HS-27A (cell line): Measurements from ENCODE around the gene MACROD2.
"Not testable (repeated sequence)": the region's sequence is repeated elsewhere in the genome, so short reads cannot be mapped to it uniquely, and the experiment has no call there.

Source experiments
- DNase-seq: peaks from one replicate; pipeline ENCODE4 v3.0.0-alpha.2; 2012; ENCODE audit warnings: low read depth, missing footprints

Gene MACROD2

GRCh38 chr20:13995086-13995665 is at the start of gene MACROD2:
MACROD2 (plus strand) TSS chr20:13995516.
- DNase-seq: peak; percentile 51

- no peak for DNase-seq
Measured at GRCh38 chr20:13947719-13948118, 47.6 kb upstream of the MACROD2 start.

GRCh38 chr20:13953227-13953626 is 42.1 kb upstream of the MACROD2 start:
- DNase-seq: no peak

- no peak for DNase-seq
Measured at GRCh38 chr20:13960119-13960518, 35.2 kb upstream of the MACROD2 start.

- no peak for DNase-seq
Measured at GRCh38 chr20:13960525-13960924, 34.8 kb upstream of the MACROD2 start.

- DNase-seq: no peak
Measured at GRCh38 chr20:13984211-13984610, 11.1 kb upstream of the MACROD2 start.

GRCh38 chr20:13990465-13990864 is 4.9 kb upstream of the MACROD2 start, which contains the start of gene SEL1L2:
SEL1L2 (minus strand) TSS chr20:13990614; CDS start chr20:13990534, 80 bp downstream.
- no peak for DNase-seq

GRCh38 chr20:13991311-13991710 is 4.0 kb upstream of the MACROD2 start:
- no peak for DNase-seq

GRCh38 chr20:13991955-13992354 is 3.4 kb upstream of the MACROD2 start:
- not testable (repeated sequence) for DNase-seq

- no peak for DNase-seq
Measured at GRCh38 chr20:13995841-13996240, 525 bp downstream of the MACROD2 start.

GRCh38 chr20:13996265-13996664 is 949 bp downstream of the MACROD2 start:
- no peak for DNase-seq

- DNase-seq: no peak
Measured at GRCh38 chr20:14000917-14001316, 5.6 kb downstream of the MACROD2 start.

GRCh38 chr20:14005996-14006395 is 10.7 kb downstream of the MACROD2 start:
- no peak for DNase-seq

GRCh38 chr20:14009208-14009607 is 13.9 kb downstream of the MACROD2 start:
- DNase-seq: no peak

GRCh38 chr20:14012671-14013070 is 17.4 kb downstream of the MACROD2 start:
- DNase-seq: no peak

GRCh38 chr20:14030991-14031390 is 35.7 kb downstream of the MACROD2 start:
- DNase-seq: no peak

GRCh38 chr20:14033310-14033709 is 38.0 kb downstream of the MACROD2 start:
- DNase-seq: no peak

- no peak for DNase-seq
Measured at GRCh38 chr20:14036567-14036966, 41.3 kb downstream of the MACROD2 start.

- DNase-seq: not testable (repeated sequence)
Measured at GRCh38 chr20:14044712-14045276, 49.5 kb downstream of the MACROD2 start.

GRCh38 chr20:14046534-14046933 is 51.2 kb downstream of the MACROD2 start:
- DNase-seq: no peak

GRCh38 chr20:14049111-14049510 is 53.8 kb downstream of the MACROD2 start:
- DNase-seq: no peak

- no peak for DNase-seq
Measured at GRCh38 chr20:14051454-14051853, 56.1 kb downstream of the MACROD2 start.

- peak; percentile 53 for DNase-seq
Measured at GRCh38 chr20:14055127-14055742, 59.9 kb downstream of the MACROD2 start.

- DNase-seq: no peak
Measured at GRCh38 chr20:14062171-14062570, 66.9 kb downstream of the MACROD2 start.
